A673 (cell line): ENCODE data around the gene KCNA3. TPM values are rescaled to one million over a fixed set of nuclear protein-coding genes. Genes with fewer than 3 reads are reported as not detected.
"Not testable (repeated sequence)": the region's sequence is repeated elsewhere in the genome, so short reads cannot be mapped to it uniquely, and the experiment has no call there.

ENCODE experiments used
- BruUV-seq: library from RNA; stranded (reverse); fragments of 400-500 nt; replicated peaks from 2 replicates; lab custom pipeline; 2021; lab: Mats Ljungman, UMichigan
- CTCF ChIA-PET: fragments of 300-600 bp; sonication (Branson Sonifier 250); formaldehyde crosslinking; loops from one replicate; lab custom pipeline; 2022; ENCODE audit warnings: antibody characterized with exemption; lab: Charles Lee
- POLR2A ChIA-PET: fragments of 300-600 bp; sonication (Branson Sonifier 250); formaldehyde crosslinking; loops from one replicate; lab custom pipeline; 2022; ENCODE audit warnings: antibody characterized with exemption; ENCODE audit not compliant: low non-redundant PET; lab: Charles Lee
- DNase-seq: peaks from one replicate; pipeline ENCODE4 v3.0.0-alpha.2; 2015; ENCODE audit warnings: low spot score
- H3K27ac ChIP-seq: fragments of 200-600 bp; sonication (generic); 2 replicates; pipeline ENCODE4 v1.5.1; 2016; ENCODE audit warnings: mixed run types, low read depth, mild to moderate bottlenecking, mixed read lengths, antibody characterized with exemption, low read length; ENCODE audit not compliant: poor library complexity, severe bottlenecking
- H3K27me3 ChIP-seq: fragments of 200-600 bp; sonication (generic); replicated peaks from 2 replicates; pipeline ENCODE4 v1.6.1; 2017; ENCODE audit warnings: mixed run types, low read depth, mild to moderate bottlenecking, mixed read lengths, antibody characterized with exemption, low read length; ENCODE audit not compliant: insufficient read depth, poor library complexity
- H3K36me3 ChIP-seq: fragments of 200-600 bp; sonication (generic); 2 replicates; pipeline ENCODE4 v1.6.1; 2016; ENCODE audit warnings: mixed run types, mild to moderate bottlenecking, mixed read lengths, antibody characterized with exemption, low read length; ENCODE audit not compliant: insufficient read depth, poor library complexity, severe bottlenecking
- H3K4me1 ChIP-seq: fragments of 200-600 bp; sonication (generic); 2 replicates; pipeline ENCODE4 v1.6.1; 2017; ENCODE audit warnings: mixed run types, mild to moderate bottlenecking, mixed read lengths, antibody characterized with exemption, low read length; ENCODE audit not compliant: insufficient read depth, poor library complexity, severe bottlenecking
- H3K4me3 ChIP-seq: fragments of 200-600 bp; sonication (generic); 2 replicates; pipeline ENCODE4 v1.5.1; 2016; ENCODE audit warnings: low read depth, mixed run types, mild to moderate bottlenecking, mixed read lengths, low read length; ENCODE audit not compliant: poor library complexity, severe bottlenecking
- H3K9me3 ChIP-seq: fragments of 200-600 bp; sonication (generic); 2 replicates; pipeline ENCODE4 v1.6.1; 2016; ENCODE audit warnings: mixed run types, low read depth, mild to moderate bottlenecking, mixed read lengths, antibody characterized with exemption, low read length; ENCODE audit not compliant: poor library complexity, severe bottlenecking
- EZH2 ChIP-seq: fragments of 200-600 bp; sonication (generic); IDR thresholded peaks from 2 replicates; pipeline ENCODE4 v1.6.1; 2017; ENCODE audit warnings: borderline replicate concordance, low read depth, mild to moderate bottlenecking, mixed read lengths, antibody characterized with exemption, low read length; ENCODE audit not compliant: poor library complexity, severe bottlenecking
- intact Hi-C: fragments of 100-400 bp; cut with micrococcal nuclease; formaldehyde crosslinking; loops from one replicate; pipeline ENCODE4 v1.10.0; 2022; ENCODE audit not compliant: unreplicated experiment
- total RNA-seq: library from RNA; stranded (reverse); gene quantifications from 2 replicates; pipeline ENCODE4 v1.2.3, GENCODE V29; 2021
- TF ChIP-seq, protein P1 (sequence below): fragments of 300-800, 200-600 bp; sonication (generic); conservative IDR thresholded peaks from 2 replicates; pipeline ENCODE4 v1.5.1; 2017; ENCODE audit warnings: low read depth, mild to moderate bottlenecking, antibody characterized with exemption, low read length, moderate library complexity, mixed read lengths

The KCNA3 gene
- total RNA-seq, 1 experiment from 2014 or later, result 0.43 TPM

DNA sequence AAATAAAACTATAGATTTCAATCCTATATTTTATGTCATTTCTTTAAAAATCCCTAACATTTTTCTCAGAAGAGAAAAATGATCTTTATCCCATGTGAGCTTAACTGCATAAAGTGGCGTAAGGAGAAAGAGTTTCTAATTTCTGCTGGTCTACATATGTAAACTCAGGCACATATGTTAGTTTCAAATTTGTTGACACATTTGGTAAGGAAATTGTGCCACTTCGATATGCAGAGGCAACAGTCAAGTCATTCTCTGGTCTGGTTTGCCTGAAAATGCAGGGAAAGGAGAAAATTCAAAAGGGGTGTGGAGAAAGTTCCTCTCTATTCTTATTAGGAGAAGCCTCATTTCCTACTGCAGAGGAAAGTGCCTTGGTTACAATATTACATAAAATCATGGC, 11.5 kb downstream of the KCNA3 start:
- ChIA-PET CTCF (no interaction called here), POLR2A (no interaction called here)
- no peaks in the 10 kb centered on the region for H3K9me3 ChIP-seq
- H3K27me3 ChIP-seq, result peaks cover 76% of the 10 kb centered on the region
- no TSS peak for BruUV-seq
- no peak overlapping the region for H3K27ac ChIP-seq
- TF ChIP-seq, protein P1, sequence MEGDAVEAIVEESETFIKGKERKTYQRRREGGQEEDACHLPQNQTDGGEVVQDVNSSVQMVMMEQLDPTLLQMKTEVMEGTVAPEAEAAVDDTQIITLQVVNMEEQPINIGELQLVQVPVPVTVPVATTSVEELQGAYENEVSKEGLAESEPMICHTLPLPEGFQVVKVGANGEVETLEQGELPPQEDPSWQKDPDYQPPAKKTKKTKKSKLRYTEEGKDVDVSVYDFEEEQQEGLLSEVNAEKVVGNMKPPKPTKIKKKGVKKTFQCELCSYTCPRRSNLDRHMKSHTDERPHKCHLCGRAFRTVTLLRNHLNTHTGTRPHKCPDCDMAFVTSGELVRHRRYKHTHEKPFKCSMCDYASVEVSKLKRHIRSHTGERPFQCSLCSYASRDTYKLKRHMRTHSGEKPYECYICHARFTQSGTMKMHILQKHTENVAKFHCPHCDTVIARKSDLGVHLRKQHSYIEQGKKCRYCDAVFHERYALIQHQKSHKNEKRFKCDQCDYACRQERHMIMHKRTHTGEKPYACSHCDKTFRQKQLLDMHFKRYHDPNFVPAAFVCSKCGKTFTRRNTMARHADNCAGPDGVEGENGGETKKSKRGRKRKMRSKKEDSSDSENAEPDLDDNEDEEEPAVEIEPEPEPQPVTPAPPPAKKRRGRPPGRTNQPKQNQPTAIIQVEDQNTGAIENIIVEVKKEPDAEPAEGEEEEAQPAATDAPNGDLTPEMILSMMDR, result no peak
- no peak for TF ChIP-seq EZH2
- no peak overlapping the region for H3K4me3 ChIP-seq
- intact Hi-C loops, result no loop called here
- H3K4me1 ChIP-seq, result no peaks in the 10 kb centered on the region
- no peak for DNase-seq
- H3K36me3 ChIP-seq, result no peaks in the 10 kb centered on the region

DNA sequence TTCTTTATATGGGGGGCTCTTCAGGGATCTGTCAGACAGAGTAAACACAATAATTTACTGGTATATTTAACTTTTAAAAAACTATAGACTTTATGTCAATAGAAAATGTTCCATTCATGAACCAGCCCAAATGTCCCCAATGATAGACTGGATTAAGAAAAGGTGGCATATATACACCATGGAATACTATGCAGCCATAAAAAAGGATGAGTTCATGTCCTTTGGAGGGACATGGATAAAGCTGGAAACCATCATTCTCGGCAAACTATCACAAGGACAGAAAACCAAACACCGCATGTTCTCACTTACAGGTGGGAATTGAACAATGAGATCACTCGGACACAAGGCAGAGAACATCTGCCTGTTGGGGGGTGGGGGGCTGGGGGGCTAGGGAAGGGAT, 15.2 kb downstream of the KCNA3 start:
- DNase-seq, H3K4me1 ChIP-seq, H3K4me3 ChIP-seq, H3K27ac ChIP-seq, POLR2A ChIA-PET, H3K36me3 ChIP-seq, intact Hi-C loops, CTCF ChIA-PET, BruUV-seq, H3K9me3 ChIP-seq: not testable (repeated sequence)
- peaks cover 66% of the 10 kb centered on the region for H3K27me3 ChIP-seq

DNA sequence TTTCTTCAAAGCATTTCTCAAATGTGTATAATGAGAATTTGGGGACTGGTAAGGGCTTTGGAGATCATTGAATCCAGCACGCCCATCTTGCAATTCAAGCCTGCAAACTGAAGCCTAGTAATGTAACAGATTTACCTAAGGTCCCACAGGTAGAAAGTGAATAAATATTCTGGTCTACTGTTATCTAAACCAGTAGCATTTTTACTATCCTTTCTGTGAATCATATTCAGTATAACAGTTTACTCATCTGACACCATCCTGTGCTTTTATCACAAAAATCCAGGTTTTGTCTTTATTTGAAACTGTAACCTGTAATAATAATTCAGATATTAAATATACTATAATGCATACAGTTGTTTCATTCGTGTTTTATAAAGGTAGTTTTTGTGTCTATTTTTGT, 17.4 kb downstream of the KCNA3 start:
- intact Hi-C loops, result no loop called here
- Histone ChIP-seq H3K27ac (no peak overlapping the region), H3K27me3 (peaks cover 50% of the 10 kb centered on the region), H3K9me3 (no peaks in the 10 kb centered on the region), H3K4me1 (no peaks in the 10 kb centered on the region), H3K36me3 (no peaks in the 10 kb centered on the region), H3K4me3 (no peak overlapping the region)
- TF ChIP-seq, protein P1, result no peak
- BruUV-seq, result no TSS peak
- CTCF ChIA-PET, result interaction anchor here (0.6 kb wide), 1 partner anchor 26 kb away, joined by 5 read pairs; no protein-coding TSS in a partner anchor
- POLR2A ChIA-PET, result no interaction called here
- no peak for DNase-seq

DNA sequence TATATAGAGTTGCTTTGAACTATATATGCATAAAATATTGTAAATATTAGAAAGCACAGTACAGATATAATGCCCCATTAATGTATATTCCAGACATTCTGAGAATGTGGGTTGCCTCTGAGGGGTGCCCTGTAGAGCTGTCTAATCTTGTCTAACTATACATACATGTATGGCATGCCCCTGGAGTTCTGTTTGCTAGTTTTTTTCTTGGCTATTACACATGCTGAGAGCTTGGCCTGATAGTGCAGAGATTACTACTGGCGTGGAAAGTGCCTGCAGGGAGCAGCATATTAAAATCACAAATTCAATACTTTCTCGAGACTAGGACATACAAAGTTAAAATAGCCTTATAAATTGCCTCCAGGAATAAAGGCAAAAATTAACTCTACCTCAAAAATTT, 24.1 kb downstream of the KCNA3 start:
- POLR2A ChIA-PET, result no interaction called here
- CTCF ChIA-PET, result no interaction called here
- intact Hi-C loops, result no loop called here

More for the DNA sequence above, 24.1 kb downstream of the KCNA3 start:
- Histone ChIP-seq H3K9me3 (no peaks in the 10 kb centered on the region), H3K27me3 (peaks cover 33% of the 10 kb centered on the region), H3K4me3 (no peak overlapping the region), H3K4me1 (peaks cover 29% of the 10 kb centered on the region), H3K27ac (no peak overlapping the region), H3K36me3 (no peaks in the 10 kb centered on the region)
- TF ChIP-seq, protein P1, result no peak
- TF ChIP-seq EZH2, result no peak
- no peak for DNase-seq
- no TSS peak for BruUV-seq
